MM.1S (cell line): Measurements from ENCODE around the gene ANXA6.

Source experiments
- CTCF ChIP-seq: fragments of 300-600 bp; sonication (generic); IDR thresholded peaks from 2 replicates; pipeline ENCODE4 v1.5.1; 2016; ENCODE audit warnings: antibody characterized with exemption, low read length, mixed read lengths
- EZH2 ChIP-seq: fragments of 300-600 bp; sonication (generic); optimal IDR thresholded peaks from 2 replicates; pipeline ENCODE3; 2017; ENCODE audit warnings: low read depth, mild to moderate bottlenecking, antibody characterized with exemption, low read length, mixed read lengths

DNA sequence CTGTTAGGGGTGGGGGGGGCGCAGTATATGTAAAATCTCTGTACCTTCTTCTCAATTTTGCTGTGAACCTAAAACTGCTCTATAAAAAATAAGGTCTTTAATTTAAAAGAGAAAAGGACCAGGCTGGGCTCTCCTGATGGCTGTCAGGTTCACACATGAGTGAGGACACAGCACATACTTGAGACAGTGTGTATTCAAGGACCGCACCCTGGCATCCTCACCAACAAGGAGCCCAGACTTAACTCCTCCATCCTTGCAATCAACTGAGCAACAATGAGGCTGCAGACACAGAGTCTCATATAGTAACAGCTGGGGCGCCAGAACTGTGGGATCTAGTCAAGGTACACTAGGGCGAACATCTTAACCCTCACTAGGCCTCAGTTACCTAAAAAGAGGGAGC, 86.6 kb downstream of the ANXA6 start:
- TF ChIP-seq CTCF (no peak), EZH2 (no peak)
